GM15510 (cell line): ENCODE measurements around the gene USPL1.

Experiments
- POLR2A ChIP-seq: IDR thresholded peaks from 3 replicates; pipeline ENCODE4 v1.6.1; 2011; ENCODE audit warnings: borderline replicate concordance; ENCODE audit not compliant: insufficient read length; ENCODE audit errors: extremely low read depth

The USPL1 gene

DNA sequence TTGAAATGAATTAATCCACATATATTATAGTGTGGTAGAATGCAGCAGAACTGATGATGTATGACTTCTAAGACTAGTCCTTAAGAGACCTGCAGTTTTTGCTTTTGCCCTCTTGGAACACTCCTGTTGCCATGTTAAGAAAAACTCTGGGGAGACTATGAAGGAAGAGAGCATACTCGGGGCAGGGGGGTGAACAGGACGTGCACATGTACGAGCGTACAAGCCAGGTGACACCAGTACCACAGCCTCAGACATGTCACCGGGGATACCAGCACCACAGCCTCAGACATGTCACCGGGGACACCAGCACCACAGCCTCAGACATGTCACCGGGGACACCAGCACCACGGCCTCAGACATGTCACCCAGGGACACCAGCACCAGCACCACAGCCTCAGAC, 15.9 kb upstream of the USPL1 start:
- TF ChIP-seq POLR2A, result no peak

DNA sequence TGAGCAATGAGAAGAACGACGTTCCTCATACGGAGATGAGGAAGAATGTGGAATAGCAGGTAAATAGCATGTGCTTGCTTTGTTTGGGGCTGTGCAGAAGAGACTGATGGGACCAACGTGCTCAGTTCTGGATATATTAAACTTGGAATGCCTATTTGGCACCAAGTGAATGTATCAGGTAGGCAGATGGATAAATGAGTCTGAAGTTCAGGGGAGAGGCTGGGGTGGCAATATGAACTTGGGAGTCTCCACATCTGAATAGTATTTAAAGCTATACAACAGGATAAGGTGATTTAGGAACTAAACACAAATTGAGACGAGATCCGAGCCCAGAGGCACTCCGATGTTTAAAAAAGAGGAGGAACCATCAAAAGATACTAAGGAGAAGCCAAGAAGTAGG, 12.7 kb upstream of the USPL1 start:
- TF ChIP-seq POLR2A, result no peak

DNA sequence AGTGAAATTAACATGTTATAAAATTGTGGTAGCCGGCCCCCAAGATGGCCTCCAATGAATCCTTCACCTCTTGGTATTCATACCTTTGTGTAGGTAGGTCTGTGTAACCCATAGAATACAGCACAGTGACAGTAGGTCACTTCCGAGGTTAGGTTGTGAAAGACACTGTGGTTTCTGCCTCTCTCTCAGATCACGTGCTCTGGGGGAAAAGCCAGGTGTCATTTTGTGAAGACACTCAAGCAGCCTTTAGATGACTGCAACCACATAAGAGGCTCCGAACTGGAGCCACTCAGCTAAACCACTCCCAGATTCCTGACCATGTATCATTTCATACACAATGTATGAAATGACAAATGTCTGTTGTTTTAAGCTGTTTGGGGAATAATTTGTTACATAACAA, 9.8 kb upstream of the USPL1 start:
- no peak for TF ChIP-seq POLR2A

DNA sequence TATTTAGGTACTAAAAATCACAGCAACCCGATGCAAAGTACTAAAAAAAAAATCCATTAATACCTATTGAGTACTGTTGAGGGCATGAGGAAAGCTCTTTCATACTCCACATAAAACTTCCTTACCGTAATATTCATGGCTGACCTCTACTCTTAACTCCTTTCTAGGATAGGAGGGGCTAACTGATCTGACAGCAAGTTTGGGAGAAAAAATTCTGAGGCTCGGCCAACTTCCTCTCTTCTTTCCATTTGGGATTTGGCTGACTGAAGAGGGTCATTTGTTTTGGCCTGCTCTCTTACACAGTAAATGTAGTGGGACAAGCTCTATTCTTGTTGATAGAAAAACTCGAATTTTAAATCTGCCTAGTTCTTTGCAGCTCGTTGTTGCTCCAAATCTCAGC, 9.4 kb upstream of the USPL1 start:
- no peak for TF ChIP-seq POLR2A

DNA sequence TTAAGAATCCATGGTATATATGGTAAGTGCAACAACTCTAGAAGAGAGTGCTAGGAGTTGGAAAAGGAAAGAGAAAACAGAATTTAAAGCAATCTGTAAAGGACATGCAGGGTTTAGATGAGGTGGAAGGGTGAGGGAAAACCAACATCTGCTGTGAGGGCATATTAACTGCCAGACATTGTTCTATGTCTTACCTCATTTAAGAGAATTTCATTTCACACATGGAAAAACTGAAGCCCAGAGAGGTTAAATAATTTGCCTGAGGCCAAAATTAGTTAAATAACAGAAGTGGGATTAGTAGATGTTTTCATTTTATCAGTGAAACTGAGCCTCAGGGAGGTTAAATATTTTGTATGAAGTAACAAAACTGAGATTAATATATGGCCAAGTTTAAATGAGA, 7.4 kb upstream of the USPL1 start:
- TF ChIP-seq POLR2A, result no peak

DNA sequence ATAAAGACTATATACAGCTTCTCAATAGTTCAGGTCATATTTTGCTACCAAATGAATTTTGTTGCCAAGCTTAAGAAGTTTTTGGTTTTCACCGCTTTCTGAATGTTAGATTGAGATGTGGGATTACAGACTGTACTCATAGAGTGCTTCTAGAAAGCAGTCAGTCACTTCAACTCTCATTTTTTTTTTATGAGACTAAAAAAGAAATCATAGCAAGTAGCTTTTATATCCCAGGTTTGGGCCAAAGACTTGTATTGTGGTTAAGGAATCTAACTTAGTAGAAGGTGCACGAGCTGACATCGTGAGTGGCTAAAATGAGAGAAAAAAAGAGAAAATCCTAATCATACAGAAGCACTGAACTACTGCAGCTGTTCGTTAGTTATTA, 2.2 kb upstream of the USPL1 start:
- TF ChIP-seq POLR2A, result no peak

DNA sequence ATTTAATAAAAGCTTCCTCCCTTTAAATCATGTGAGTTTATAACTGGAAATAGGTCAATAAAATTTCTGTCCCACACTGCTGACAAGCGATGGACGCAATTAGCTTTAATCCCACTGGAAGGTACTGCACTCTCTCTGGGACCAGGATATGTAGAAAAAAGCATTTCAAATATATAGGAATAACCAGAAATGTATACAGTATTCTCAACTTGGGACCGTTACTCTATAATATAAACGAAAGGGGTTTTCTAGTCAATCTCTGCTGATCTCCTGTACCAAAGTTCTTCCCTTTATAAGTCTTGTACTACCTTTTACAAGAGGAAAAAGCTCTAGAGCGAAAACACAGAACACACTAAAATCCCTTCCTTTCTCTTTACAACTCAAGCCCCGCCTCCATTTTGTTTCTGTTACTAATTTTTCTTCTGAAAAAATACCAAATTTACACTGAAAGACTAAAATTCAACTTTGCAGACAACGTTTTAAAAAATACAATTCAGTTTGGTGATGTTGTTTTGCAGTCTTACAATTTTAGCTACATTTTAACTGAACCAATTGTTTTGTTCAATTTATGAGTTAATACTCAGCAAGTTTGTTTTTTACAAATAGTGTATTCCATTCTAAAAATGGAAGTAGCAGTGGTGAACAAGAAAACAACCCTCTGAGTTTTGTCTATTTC, 1.7 kb upstream of the USPL1 start:
- TF ChIP-seq POLR2A, result no peak

DNA sequence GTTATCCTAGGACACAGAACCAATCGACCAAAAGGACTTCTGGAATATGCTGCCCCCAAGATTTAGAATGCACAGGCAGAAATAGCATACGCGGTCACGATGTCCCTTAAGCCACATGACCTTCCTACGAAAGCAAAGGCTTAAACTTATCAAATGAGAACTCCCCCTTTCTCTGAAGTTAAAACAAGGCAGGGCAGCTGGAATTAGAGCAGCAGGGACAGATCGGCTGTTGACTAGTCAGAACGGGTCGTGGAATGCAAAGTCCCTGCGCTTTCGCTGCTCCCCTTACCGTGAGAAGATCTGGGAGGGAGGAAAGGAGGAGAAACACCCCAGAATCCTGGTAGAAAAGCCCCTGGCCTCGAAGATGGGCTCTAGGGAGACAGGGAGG, 799 bp upstream of the USPL1 start:
- TF ChIP-seq POLR2A, result no peak

DNA sequence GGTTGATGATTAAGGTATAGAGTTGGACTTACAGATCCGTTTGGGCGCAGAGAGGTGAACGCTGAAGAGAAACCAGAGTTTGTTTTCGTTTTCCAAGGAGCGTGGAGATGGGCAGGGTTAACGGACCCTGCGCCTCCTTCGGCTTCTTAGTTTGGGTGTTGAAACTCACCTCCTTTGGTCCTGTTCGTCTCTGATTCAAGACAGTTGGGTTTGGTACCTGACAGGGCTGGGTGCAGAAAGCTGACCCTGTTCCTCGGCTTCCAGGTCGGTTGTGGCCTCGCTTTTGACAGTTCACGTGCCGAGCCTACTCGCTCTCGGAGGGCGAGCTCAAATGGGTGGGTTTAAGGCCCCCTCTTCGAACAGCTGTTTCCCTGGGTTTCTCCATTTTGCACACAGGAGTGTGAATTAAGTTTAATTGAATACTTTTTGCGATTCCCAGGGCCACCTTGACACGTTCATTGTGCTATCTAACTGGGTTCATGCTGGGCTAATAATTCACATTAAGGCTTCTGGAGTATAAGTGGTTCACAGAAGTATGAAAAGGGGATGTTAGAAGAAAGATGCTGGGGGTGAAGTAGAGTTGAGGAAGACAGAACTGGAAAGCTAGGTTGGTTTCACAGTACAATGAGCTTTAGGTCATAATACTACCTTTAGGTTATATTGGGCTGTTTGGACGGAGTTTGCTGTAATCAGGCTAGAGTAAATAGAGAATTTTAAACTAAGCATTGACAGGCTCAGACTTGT, 638 bp downstream of the USPL1 start:
- TF ChIP-seq POLR2A, result no peak

DNA sequence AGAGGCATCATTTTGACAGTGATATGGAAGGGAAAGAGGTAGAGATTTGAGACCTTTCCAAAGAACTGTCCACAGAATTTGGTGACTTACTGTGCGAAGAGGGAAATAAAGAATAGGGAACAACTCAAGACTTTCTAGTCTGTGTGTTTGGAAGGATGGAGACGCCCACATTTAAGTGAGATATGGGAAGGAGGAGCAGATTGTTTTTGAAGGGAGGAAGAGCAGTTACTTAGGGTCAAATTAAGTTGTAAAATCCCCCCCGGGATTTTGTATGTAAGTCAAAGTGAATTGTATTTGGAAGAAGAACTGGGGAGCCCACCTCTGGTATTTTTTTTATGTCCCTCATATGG, 1.2 kb downstream of the USPL1 start:
- no peak for TF ChIP-seq POLR2A

DNA sequence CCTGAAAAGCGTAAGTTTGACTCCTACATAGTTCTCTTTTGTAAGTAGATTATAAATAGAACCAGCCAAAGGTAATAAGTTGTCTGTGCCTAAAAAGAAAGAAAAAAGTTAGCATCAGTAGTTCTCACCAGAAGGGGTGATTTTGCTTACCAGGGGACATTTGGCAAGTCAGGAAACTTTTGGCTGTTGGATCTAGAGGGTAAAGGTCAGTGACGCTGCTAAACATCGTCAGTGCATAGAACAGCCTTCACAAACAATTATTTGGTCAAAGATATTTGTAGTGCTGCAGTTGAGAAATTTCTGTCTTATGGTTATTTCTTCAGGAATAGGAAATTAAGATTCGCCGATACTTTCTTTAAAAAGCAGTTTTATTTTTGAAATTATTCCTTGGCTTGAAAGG, 2.0 kb downstream of the USPL1 start:
- TF ChIP-seq POLR2A, result no peak

DNA sequence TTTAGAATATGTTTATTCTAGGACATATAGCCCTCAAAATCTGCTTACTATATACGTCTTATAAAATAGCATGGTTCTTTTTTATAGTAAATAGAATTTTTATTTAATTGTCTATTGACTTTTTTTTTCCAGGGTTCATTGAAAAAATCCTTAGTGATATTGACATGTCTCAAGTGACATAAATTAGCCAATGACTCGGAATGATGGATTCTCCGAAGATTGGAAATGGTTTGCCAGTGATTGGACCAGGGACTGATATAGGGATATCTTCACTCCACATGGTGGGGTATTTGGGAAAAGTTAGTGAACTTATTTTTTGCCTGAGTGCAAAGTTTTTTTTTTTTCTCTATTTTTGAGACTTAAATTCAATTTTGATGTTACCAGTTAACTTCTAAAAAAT, 3.2 kb downstream of the USPL1 start:
- TF ChIP-seq POLR2A, result no peak

DNA sequence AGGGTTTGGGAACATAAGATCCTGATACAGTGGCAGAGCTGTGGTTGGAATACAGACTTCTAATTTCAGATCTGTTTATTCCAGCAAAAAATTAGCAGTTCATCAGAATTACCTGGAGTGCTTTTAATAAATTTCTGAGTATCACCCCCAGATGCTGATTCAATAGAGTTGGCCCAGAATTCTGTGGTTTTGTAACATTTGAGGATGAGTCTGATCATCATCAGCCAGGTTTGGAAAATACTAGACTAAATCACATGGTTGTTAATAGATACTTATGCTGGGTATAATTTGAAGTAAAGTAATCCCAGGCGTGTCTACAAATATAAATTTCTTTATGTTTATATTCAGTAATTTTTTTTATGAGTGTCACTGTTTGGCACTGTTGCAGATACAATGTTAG, 4.8 kb downstream of the USPL1 start:
- TF ChIP-seq POLR2A, result no peak

DNA sequence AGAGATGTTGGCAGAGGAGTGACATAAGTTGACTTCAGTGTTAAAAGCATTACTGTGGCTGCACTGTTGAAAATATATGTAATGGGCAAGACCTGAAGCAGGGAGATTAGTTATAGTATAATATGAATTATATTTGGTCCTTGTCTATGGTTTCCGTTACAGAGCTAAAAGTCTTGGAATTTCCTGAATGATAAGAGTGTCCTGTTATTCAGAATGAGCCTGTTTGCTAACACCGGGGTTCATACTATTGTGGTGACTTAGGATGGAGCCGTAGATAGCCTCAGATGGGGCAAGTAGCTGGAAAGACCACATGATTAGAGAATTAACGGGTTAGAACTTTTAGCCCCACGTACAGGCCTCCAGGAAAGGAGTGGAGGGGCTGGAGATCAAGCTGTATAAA, 5.7 kb downstream of the USPL1 start:
- TF ChIP-seq POLR2A, result no peak

DNA sequence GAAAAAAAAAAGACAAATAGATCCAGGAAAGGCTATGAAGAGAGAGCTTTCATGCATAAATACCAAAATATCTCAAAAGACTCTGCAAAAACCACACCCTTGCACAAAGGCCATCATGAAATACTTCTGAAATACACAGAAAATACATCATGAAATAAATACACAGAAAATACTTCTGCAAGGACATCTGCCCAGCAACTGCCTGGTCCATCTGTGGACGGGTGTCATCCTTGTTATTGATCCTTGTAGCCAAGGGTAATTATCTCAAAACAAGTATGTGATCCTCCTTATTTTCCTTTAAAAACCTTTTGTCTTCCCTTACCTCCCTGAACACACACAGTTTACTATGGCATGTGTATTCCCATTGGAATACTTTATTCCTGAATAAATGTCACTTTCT, 6.9 kb downstream of the USPL1 start:
- TF ChIP-seq POLR2A, result no peak

DNA sequence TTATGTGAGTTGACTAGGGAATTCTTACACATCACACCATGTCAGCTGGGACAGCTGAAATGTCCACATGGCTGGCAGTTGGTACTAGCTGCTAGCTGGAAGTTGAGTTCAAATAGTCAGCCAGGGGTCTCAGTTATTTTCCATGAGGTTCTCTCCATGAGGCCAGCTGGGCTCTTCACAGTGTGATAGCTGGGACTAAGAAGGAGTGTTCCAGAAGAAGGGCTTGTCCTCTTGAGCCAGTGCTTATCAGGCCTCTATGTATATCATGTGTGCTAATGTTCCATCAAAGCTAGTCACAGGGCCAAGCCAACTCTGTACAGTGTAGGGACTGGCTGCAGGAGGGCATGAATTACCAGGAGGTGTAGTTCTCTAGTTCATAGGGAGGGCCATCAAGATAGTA, 11.8 kb downstream of the USPL1 start:
- TF ChIP-seq POLR2A, result no peak

DNA sequence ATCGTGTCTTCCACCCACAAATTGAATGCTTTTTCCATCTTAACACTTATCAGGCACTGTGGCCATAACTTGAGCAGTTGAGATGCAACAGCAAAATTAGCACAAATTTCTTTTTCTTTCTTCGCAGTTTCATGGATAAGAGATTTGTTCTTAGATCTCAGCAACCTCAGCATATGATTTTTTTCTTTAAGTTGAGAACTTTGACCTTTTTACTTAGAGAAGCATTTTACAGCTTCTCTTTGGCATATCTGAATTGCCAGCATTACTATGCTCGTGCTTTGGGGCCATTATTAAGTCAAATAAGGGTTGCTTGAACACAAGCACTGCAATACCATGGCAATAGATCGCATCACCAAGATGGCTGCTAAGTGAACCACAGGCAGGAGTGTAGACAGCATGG, 16.1 kb downstream of the USPL1 start:
- TF ChIP-seq POLR2A, result no peak

DNA sequence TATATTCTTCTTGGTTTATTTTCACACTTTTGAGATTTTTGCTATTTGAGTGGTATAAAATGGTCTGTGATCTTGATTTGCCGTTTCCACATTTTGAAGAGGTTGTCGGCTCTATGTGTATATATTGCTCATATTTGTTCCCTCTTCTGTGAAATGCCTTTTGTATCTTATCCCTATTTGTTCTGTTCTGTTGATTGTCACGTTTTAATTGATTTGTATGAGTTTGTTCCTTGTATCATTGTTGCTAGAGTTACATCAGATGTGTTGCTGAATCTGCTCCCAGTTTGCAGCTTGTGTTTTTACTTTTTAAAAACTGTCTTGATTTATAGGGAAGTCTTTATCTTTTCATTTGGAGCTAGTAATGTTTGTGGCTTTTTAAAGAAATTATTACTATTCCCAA, 17.1 kb downstream of the USPL1 start:
- TF ChIP-seq POLR2A, result no peak

DNA sequence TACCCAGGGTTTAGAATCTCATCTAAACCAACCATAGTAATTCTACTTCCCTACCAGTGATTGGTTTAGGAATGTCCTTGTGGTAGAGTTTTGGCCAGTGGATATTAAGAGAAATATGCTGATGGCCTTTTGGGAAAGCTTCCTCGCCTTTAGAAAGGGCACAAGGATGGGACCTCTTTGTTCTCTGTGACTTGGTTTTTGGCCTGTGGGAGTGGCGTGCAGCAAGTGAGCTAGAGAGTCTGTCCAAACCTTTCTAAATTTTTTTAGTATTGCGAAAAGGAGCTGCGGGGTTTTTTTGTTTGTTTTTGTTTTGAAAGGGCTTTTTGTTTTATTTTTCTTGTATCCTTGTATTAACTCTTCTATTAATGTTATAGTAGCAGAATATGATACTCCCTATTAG, 20.6 kb downstream of the USPL1 start:
- no peak for TF ChIP-seq POLR2A
